Mesothelial cell of epicardium (in vitro differentiated cells): ENCODE measurements around the gene M1AP. TPM values are rescaled to one million over a fixed set of nuclear protein-coding genes. Genes with fewer than 3 reads are reported as not detected.
A peak's percentile ranks its signal among the peaks of the same experiment; 100 is the strongest.

Source experiments
- DNase-seq, 2 experiments: peaks; one replicate each; pipeline ENCODE4 v3.0.0; 2021; ENCODE audit warnings: low spot score in 2 of 2; ENCODE audit not compliant: unreplicated experiment in 2 of 2
- H3K27ac Mint-ChIP-seq: 2 replicates; pipeline ENCODE4 v1.8.0; 2021; ENCODE audit warnings: mixed read lengths
- H3K27me3 Mint-ChIP-seq: 2 replicates; pipeline ENCODE4 v1.8.0; 2021; ENCODE audit warnings: low read depth, mixed read lengths
- H3K36me3 Mint-ChIP-seq: 2 replicates; pipeline ENCODE4 v1.8.0; 2021; ENCODE audit warnings: mixed read lengths
- H3K4me1 Mint-ChIP-seq: 2 replicates; pipeline ENCODE4 v1.8.0; 2021; ENCODE audit warnings: mixed read lengths
- H3K4me3 Mint-ChIP-seq: 2 replicates; pipeline ENCODE4 v1.8.0; 2021; ENCODE audit warnings: mild to moderate bottlenecking, moderate library complexity, mixed read lengths
- H3K9me3 Mint-ChIP-seq: 2 replicates; pipeline ENCODE4 v1.8.0; 2021; ENCODE audit warnings: mixed read lengths
- CTCF ChIP-seq: fragments of 200-600 bp; sonication (generic); IDR thresholded peaks from one replicate; pipeline ENCODE4 v1.5.0; 2021; ENCODE audit warnings: antibody characterized with exemption; ENCODE audit not compliant: unreplicated experiment
- total RNA-seq: library from RNA; stranded (reverse); gene quantifications from 3 replicates; pipeline ENCODE4 v1.2.1, GENCODE V29; 2021

M1AP gene
- total RNA-seq, 1 donor from 2014 or later, result 7.4 TPM

- Mint-ChIP-seq H3K4me3 (no peak overlapping the region), H3K4me1 (peaks cover 12% of the 10 kb centered on the region), H3K36me3 (no peaks in the 10 kb centered on the region), H3K27ac (no peak overlapping the region), H3K27me3 (peaks cover 81% of the 10 kb centered on the region), H3K9me3 (no peaks in the 10 kb centered on the region)
- no peak for TF ChIP-seq CTCF
- DNase-seq, result no peak
These were observed 135.2 kb downstream of the M1AP start for GRCh38 chr2:74512744-74513604.

GRCh38 chr2:74511104-74511989 lies 136.8 kb downstream of the M1AP start:
- H3K27me3 Mint-ChIP-seq, result peaks cover 65% of the 10 kb centered on the region
- TF ChIP-seq CTCF, result no peak
- DNase-seq, result no peak
- H3K9me3 Mint-ChIP-seq, result no peaks in the 10 kb centered on the region
- H3K4me3 Mint-ChIP-seq, result no peak overlapping the region
- H3K4me1 Mint-ChIP-seq, result peaks cover 21% of the 10 kb centered on the region
- H3K36me3 Mint-ChIP-seq, result peaks cover 4% of the 10 kb centered on the region
- no peak overlapping the region for H3K27ac Mint-ChIP-seq

- H3K4me1 Mint-ChIP-seq, result peaks cover 17% of the 10 kb centered on the region
- no peak for TF ChIP-seq CTCF
- no peaks in the 10 kb centered on the region for H3K9me3 Mint-ChIP-seq
- no peak overlapping the region for H3K27ac Mint-ChIP-seq
- peaks cover 57% of the 10 kb centered on the region for H3K27me3 Mint-ChIP-seq
- no peak overlapping the region for H3K4me3 Mint-ChIP-seq
- H3K36me3 Mint-ChIP-seq, result peaks cover 6% of the 10 kb centered on the region
- no peak for DNase-seq
These were observed 137.9 kb downstream of the M1AP start for GRCh38 chr2:74510272-74510671.

GRCh38 chr2:74507926-74508520 lies 140.1 kb downstream of the M1AP start:
- Mint-ChIP-seq H3K4me3 (peak overlapping the region; percentile 96), H3K27me3 (peaks cover 63% of the 10 kb centered on the region), H3K36me3 (peaks cover 16% of the 10 kb centered on the region), H3K9me3 (no peaks in the 10 kb centered on the region), H3K27ac (peak overlapping the region; percentile 99), H3K4me1 (peaks cover 29% of the 10 kb centered on the region)
- TF ChIP-seq CTCF, result no peak
- DNase-seq, result peak in 1 of 2 experiments; percentile 66

Other genes starting within 250 kb of the M1AP start
- gene C2orf81, start 226.7 kb downstream of the M1AP start, total RNA-seq, result 4.7 to 8.8 TPM (median 6.0 TPM) in 3 replicates
- gene WDR54, start 226.6 kb downstream of the M1AP start, total RNA-seq, result 20.2 to 25.0 TPM (median 23.7 TPM) in 3 replicates
- 85.0 to 88.9 TPM (median 86.4 TPM) in 3 replicates for gene RTKN, start 206.4 kb downstream of the M1AP start, total RNA-seq
- 42.9 to 48.1 TPM (median 45.3 TPM) in 3 replicates for gene INO80B, start 193.2 kb downstream of the M1AP start, total RNA-seq
- 111 to 113 TPM (median 111 TPM) in 3 replicates for gene WBP1, start 189.9 kb downstream of the M1AP start, total RNA-seq
- gene MOGS, start 182.9 kb downstream of the M1AP start, total RNA-seq, result 61.6 to 68.7 TPM (median 62.6 TPM) in 3 replicates
- 57.6 to 69.3 TPM (median 62.5 TPM) in 3 replicates for gene MRPL53, start 175.7 kb downstream of the M1AP start, total RNA-seq
- 25.5 to 29.4 TPM (median 26.2 TPM) in 3 replicates for gene CCDC142, start 165.3 kb downstream of the M1AP start, total RNA-seq
- 26.1 to 27.3 TPM (median 26.1 TPM) in 3 replicates for gene TTC31, start 165.2 kb downstream of the M1AP start, total RNA-seq
- 0.86 to 1.1 TPM (median 0.89 TPM) in 3 replicates for gene LBX2, start 148.7 kb downstream of the M1AP start, total RNA-seq
- 17.0 to 23.0 TPM (median 20.3 TPM) in 3 replicates for gene PCGF1, start 140.6 kb downstream of the M1AP start, total RNA-seq
- gene TLX2, start 133.9 kb downstream of the M1AP start, total RNA-seq, result 0.18 TPM in 1 of 3 replicates, not detected in the others
- gene DQX1, start 122.1 kb downstream of the M1AP start, total RNA-seq, result 0.16 to 0.42 TPM (median 0.29 TPM) in 3 replicates
- gene AUP1, start 118.6 kb downstream of the M1AP start, total RNA-seq, result 86.2 to 89.4 TPM (median 86.8 TPM) in 3 replicates
- gene HTRA2, start 118.4 kb downstream of the M1AP start, total RNA-seq, result 25.1 to 26.1 TPM (median 25.7 TPM) in 3 replicates
- gene LOXL3, start 94.4 kb downstream of the M1AP start, total RNA-seq, result 20.3 to 26.7 TPM (median 21.9 TPM) in 3 replicates
- gene DOK1, start 93.6 kb downstream of the M1AP start, total RNA-seq, result 10.7 to 11.9 TPM (median 10.8 TPM) in 3 replicates
- 17.5 to 19.8 TPM (median 18.1 TPM) in 3 replicates for gene SEMA4F, start 5.9 kb upstream of the M1AP start, total RNA-seq
- 16.6 to 17.7 TPM (median 16.9 TPM) in 3 replicates for gene HK2, start 185.8 kb upstream of the M1AP start, total RNA-seq